ENCODE results near the gene PTPRCAP. TPM values are rescaled to one million over a fixed set of nuclear protein-coding genes. Genes with fewer than 3 reads are reported as not detected.
A peak's percentile ranks its signal among the peaks of the same experiment; 100 is the strongest.

PTPRCAP gene
- total and polyA plus RNA-seq, 9 of the 15 experiments (the other 6 are each of a cell fraction or from before 2014, with no cell fraction given): 0.22 to 2.0 (median 1.1) TPM; not detected in 4

- TF ChIP-seq ERF (CRISPR knock-in tag; IDR thresholded peaks at IDR 0.05) (no peak), CAMTA2 (CRISPR knock-in tag; conservative IDR thresholded peaks at IDR 0.05) (no peak), BCOR (IDR thresholded peaks at IDR 0.05) (no peak)
These were observed 13.5 kb upstream of the PTPRCAP start (continued) for GRCh38 chr11:67450796-67451657.

- no peak for DNase-seq (ENCODE audit: extremely low read depth in 1 of 4, low spot score in 3 of 4)
- H2AFZ ChIP-seq (ENCODE audit: low read depth, low read length): no peak overlapping the region
- in situ Hi-C loops (cut with MboI): no loop called here
- ATAC-seq: no peak
- H3K27me3 ChIP-seq (ENCODE audit: control insufficient read depth in 2 of 2, insufficient read depth in 2 of 2, low read length in 2 of 2): no peaks in the 10 kb centered on the region
- H3K9ac ChIP-seq (ENCODE audit: insufficient read depth in 1 of 2, low read depth in 2 of 2, low read length in 2 of 2): no peak overlapping the region
- TF ChIP-seq C11orf30 (IDR thresholded peaks at IDR 0.05; ENCODE audit: low read depth) (peak; percentile 78), SPI1 (IDR thresholded peaks at IDR 0.05; ENCODE audit: borderline replicate concordance, low read depth, low read length) (peak; percentile 83), HSF4 (CRISPR knock-in tag; IDR thresholded peaks at IDR 0.05; ENCODE audit: borderline replicate concordance) (no peak), ZNF316 (IDR thresholded peaks at IDR 0.05) (peak; percentile 84), MAFG (tag; conservative IDR thresholded peaks at IDR 0.05) (peak; percentile 46), MAFK (IDR thresholded peaks at IDR 0.05; ENCODE audit: low read length) (peak; percentile 43), ZNF699 (CRISPR knock-in tag; IDR thresholded peaks at IDR 0.05; ENCODE audit: insufficient replicate concordance) (no peak)
- no peaks in the 10 kb centered on the region for H4K20me1 ChIP-seq (replicated peaks; ENCODE audit: control insufficient read depth, insufficient read depth, low read length)
- intact Hi-C loops (cut with micrococcal nuclease): no loop called here
- FAIRE-seq: no peak
- ChIA-PET CTCF (ENCODE audit: low intra/inter-chr PET ratio) (no interaction called here), POLR2A (interaction anchor here (0.6 to 1.3 kb wide), 5 partner anchors 10 to 15 kb away, joined by 3 to 4 read pairs (median 3); partner anchors contain the start of gene PTPRCAP)
- no peaks in the 10 kb centered on the region for H3K9me3 ChIP-seq (replicated peaks; ENCODE audit: control insufficient read depth, insufficient read depth, low read depth, low read length)
- H3K36me3 ChIP-seq (ENCODE audit: control insufficient read depth, insufficient read depth, low read length): no peaks in the 10 kb centered on the region
- no peaks in the 10 kb centered on the region for H3K9me1 ChIP-seq (ENCODE audit: control insufficient read depth, insufficient read depth, low read length)
- no peak overlapping the region for H3K4me3 ChIP-seq
- WGBS (ENCODE audit: insufficient coverage, low coverage, missing lambda C conversion rate): 46% methylated on average over 9 of the region's 9 CpGs
- peaks cover 7 to 33% of the 10 kb centered on the region in 2 experiments; a peak in 4 of 5 replicates for H3K4me1 ChIP-seq (replicated peaks in 1 of 2; ENCODE audit: control insufficient read depth in 2 of 2, insufficient read depth in 2 of 2, low read length in 2 of 2)
- H3K79me2 ChIP-seq (ENCODE audit: control insufficient read depth, insufficient read depth, low read length): peaks cover 8% of the 10 kb centered on the region
- H3K4me2 ChIP-seq (ENCODE audit: insufficient read depth, low read length): no peak overlapping the region
- BruUV-seq (replicated peaks): no TSS peak
- H3K27ac ChIP-seq (ENCODE audit: extremely low read depth, low read depth, low read length): no peak overlapping the region
These were observed 11.8 kb upstream of the PTPRCAP start for GRCh38 chr11:67449116-67449844.
